Eye (tissue), 1 donor: ENCODE measurements around the gene SLC34A1.

Experiments used
- DNase-seq: peaks from one replicate; pipeline ENCODE4 v3.0.0-alpha.2; 2015

Gene SLC34A1

GRCh38 chr5:177389241-177390169 lies 5.3 kb downstream of the SLC34A1 start:
- DNase-seq, result peak; percentile 26

GRCh38 chr5:177390363-177391300 lies 6.4 kb downstream of the SLC34A1 start:
- peak; percentile 97 for DNase-seq

GRCh38 chr5:177392765-177393164 lies 8.5 kb downstream of the SLC34A1 start:
- DNase-seq, result no peak

- no peak for DNase-seq
Measured at GRCh38 chr5:177393206-177393765, 9.1 kb downstream of the SLC34A1 start.

- no peak for DNase-seq
Measured at GRCh38 chr5:177393990-177394389, 9.8 kb downstream of the SLC34A1 start.

GRCh38 chr5:177396078-177396477 lies 11.8 kb downstream of the SLC34A1 start:
- no peak for DNase-seq

GRCh38 chr5:177396807-177397206 lies 12.6 kb downstream of the SLC34A1 start:
- DNase-seq, result no peak

GRCh38 chr5:177397875-177398390 lies 13.7 kb downstream of the SLC34A1 start:
- DNase-seq, result no peak

GRCh38 chr5:177399997-177400868 lies 16.0 kb downstream of the SLC34A1 start, which contains the start of gene PFN3:
Gene PFN3, minus strand, starts transcription at chr5:177400661. Its CDS starts 85 bp downstream, at chr5:177400576.
- DNase-seq, result peak; percentile 73

- DNase-seq, result peak; percentile 84
Measured at GRCh38 chr5:177402271-177403043, 18.2 kb downstream of the SLC34A1 start.

- DNase-seq, result no peak
Measured at GRCh38 chr5:177403102-177403791, 19.0 kb downstream of the SLC34A1 start.

- peak; percentile 87 for DNase-seq
Measured at GRCh38 chr5:177403792-177404640, 19.8 kb downstream of the SLC34A1 start.

GRCh38 chr5:177404641-177405179 lies 20.5 kb downstream of the SLC34A1 start:
- DNase-seq, result no peak

GRCh38 chr5:177405312-177405711 lies 21.1 kb downstream of the SLC34A1 start:
- DNase-seq, result no peak

- DNase-seq, result no peak
Measured at GRCh38 chr5:177405805-177406204, 21.6 kb downstream of the SLC34A1 start.

- no peak for DNase-seq
Measured at GRCh38 chr5:177409043-177409801, 25.0 kb downstream of the SLC34A1 start, which contains the start of gene F12. Gene F12, minus strand, starts transcription at chr5:177409564. Its CDS starts 37 bp downstream, at chr5:177409527.

GRCh38 chr5:177410575-177410974 lies 26.3 kb downstream of the SLC34A1 start:
- no peak for DNase-seq
